CD14-positive monocyte (primary cell): Measurements from ENCODE around the gene NR1I3. TPM values are rescaled to one million over a fixed set of nuclear protein-coding genes. Genes with fewer than 3 reads are reported as not detected.

Source experiments
- DNase-seq, 3 donors: peaks; one replicate each; pipeline ENCODE4 v3.0.0-alpha.2; 2011 to 2022
- H2AFZ ChIP-seq: 2 replicates; pipeline ENCODE4 v1.6.0; 2012; ENCODE audit warnings: mild to moderate bottlenecking, low read depth, low read length, inconsistent platforms; ENCODE audit not compliant: insufficient read depth, poor library complexity, severe bottlenecking
- H3K27ac ChIP-seq, 2 donors: 1 replicate in 1 of 2; 2 replicates in 1 of 2; pipeline ENCODE4 v1.5.1; 2012 to 2013; ENCODE audit warnings: low read length in 2 of 2, control low read depth in 1 of 2, inconsistent platforms in 1 of 2, low read depth in 1 of 2, mild to moderate bottlenecking in 1 of 2
- H3K27me3 ChIP-seq, 2 donors: one replicate each; pipeline versions ENCODE4 v1.6.0 to v1.6.1; 2011 to 2013; ENCODE audit warnings: low read length in 2 of 2; ENCODE audit not compliant: control insufficient read depth in 2 of 2, insufficient read depth in 2 of 2
- H3K36me3 ChIP-seq, 2 donors: replicated peaks in 1 of 2; 1 replicate in 1 of 2; 2 replicates in 1 of 2; pipeline versions ENCODE4 v1.5.1 to v1.6.1; 2012 to 2013; ENCODE audit warnings: low read length in 2 of 2, control low read depth in 1 of 2, inconsistent platforms in 1 of 2, mild to moderate bottlenecking in 1 of 2; ENCODE audit not compliant: insufficient read depth in 2 of 2, control insufficient read depth in 1 of 2
- H3K4me1 ChIP-seq, 2 donors: 1 replicate in 1 of 2; 2 replicates in 1 of 2; pipeline versions ENCODE4 v1.5.1 to v1.6.1; 2012 to 2013; ENCODE audit warnings: low read length in 2 of 2, control low read depth in 1 of 2, inconsistent platforms in 1 of 2, mild to moderate bottlenecking in 1 of 2, moderate library complexity in 1 of 2; ENCODE audit not compliant: insufficient read depth in 2 of 2, control insufficient read depth in 1 of 2
- H3K4me2 ChIP-seq: replicated peaks from 2 replicates; pipeline ENCODE3; 2012; ENCODE audit warnings: low read length, moderate library complexity, mild to moderate bottlenecking; ENCODE audit not compliant: poor library complexity, severe bottlenecking; ENCODE audit errors: extremely low read depth
- H3K4me3 ChIP-seq, 3 experiments: fragments of 200-600 bp in 1 of 3; sonication (generic) in 1 of 3; replicated peaks in 1 of 3; 1 replicate in 2 of 3; 2 replicates in 1 of 3; pipeline ENCODE4 v1.5.1; 2011 to 2013; ENCODE audit warnings: low read length in 3 of 3, mild to moderate bottlenecking in 3 of 3, control low read depth in 2 of 3, low read depth in 2 of 3, inconsistent platforms in 1 of 3, moderate library complexity in 1 of 3
- H3K79me2 ChIP-seq: 2 replicates; pipeline ENCODE4 v1.6.0; 2012; ENCODE audit warnings: mild to moderate bottlenecking, control low read depth, inconsistent platforms, low read length, moderate library complexity; ENCODE audit not compliant: insufficient read depth
- H3K9ac ChIP-seq: 2 replicates; pipeline ENCODE4 v1.6.0; 2017; ENCODE audit warnings: low read length, mild to moderate bottlenecking; ENCODE audit not compliant: insufficient read depth, poor library complexity, severe bottlenecking
- H3K9me3 ChIP-seq, 2 donors: replicated peaks in 1 of 2; 1 replicate in 1 of 2; 2 replicates in 1 of 2; pipeline versions ENCODE4 v1.5.1 to v1.6.1; 2012 to 2013; ENCODE audit warnings: low read length in 2 of 2, control low read depth in 1 of 2; ENCODE audit not compliant: control insufficient read depth in 1 of 2, insufficient read depth in 1 of 2
- H4K20me1 ChIP-seq: 2 replicates; pipeline ENCODE4 v1.6.0; 2012; ENCODE audit warnings: mild to moderate bottlenecking, low read length, control low read depth, moderate library complexity; ENCODE audit not compliant: insufficient read depth
- H3K27ac Mint-ChIP-seq, 7 donors: one replicate each; pipeline ENCODE4 v1.8.0; 2020; ENCODE audit warnings: mild to moderate bottlenecking in 7 of 7, mixed read lengths in 7 of 7, moderate library complexity in 6 of 7, inconsistent platforms in 2 of 7
- H3K27me3 Mint-ChIP-seq, 3 donors: one replicate each; pipeline ENCODE4 v1.8.0; 2021 to 2022; ENCODE audit warnings: low read depth in 3 of 3, mild to moderate bottlenecking in 3 of 3, mixed read lengths in 3 of 3, moderate library complexity in 3 of 3, inconsistent platforms in 1 of 3
- H3K36me3 Mint-ChIP-seq, 2 donors: one replicate each; pipeline ENCODE4 v1.8.0; 2020; ENCODE audit warnings: mixed read lengths in 2 of 2, inconsistent platforms in 1 of 2, mild to moderate bottlenecking in 1 of 2
- H3K4me1 Mint-ChIP-seq: one replicate; pipeline ENCODE4 v1.8.0; 2020; ENCODE audit warnings: mild to moderate bottlenecking, mixed read lengths
- H3K4me3 Mint-ChIP-seq, 2 donors: one replicate each; pipeline ENCODE4 v1.8.0; 2020; ENCODE audit warnings: mild to moderate bottlenecking in 2 of 2, mixed read lengths in 2 of 2, moderate library complexity in 1 of 2
- H3K9me3 Mint-ChIP-seq, 7 donors: one replicate each; pipeline ENCODE4 v1.8.0; 2020 to 2022; ENCODE audit warnings: mixed read lengths in 7 of 7, mild to moderate bottlenecking in 6 of 7, moderate library complexity in 6 of 7, inconsistent platforms in 2 of 7
- WGBS: methylation state at CpG from one replicate; pipeline ENCODE4 v1.1.5; 2013; ENCODE audit warnings: missing lambda C conversion rate; ENCODE audit not compliant: insufficient coverage; 5-methylcytosine and 5-hydroxymethylcytosine counted together
- intact Hi-C, 2 donors: fragments of 100-400 bp; cut with micrococcal nuclease; formaldehyde crosslinking; loops; one replicate each; pipeline versions ENCODE4 v1.15.0 to v1.15.1; 2023
- polyA plus RNA-seq, 3 donors: library from polyadenylated mRNA; depleted of rRNA in 1 of 3; unstranded in 2 of 3; stranded (reverse) in 1 of 3; fragments of 300-500 nt in 2 of 3; fragments of >200 nt in 1 of 3; fragmentation: Illumina TruSeq in 2 of 3; gene quantifications; 1 replicate in 2 of 3; 2 replicates in 1 of 3; pipeline ENCODE4 v1.2.3, GENCODE V29; 2012 to 2021
- TF ChIP-seq, protein P1 (sequence below): fragments of 200-600 bp; IDR thresholded peaks from one replicate; pipeline ENCODE4 v1.8.0; 2022; ENCODE audit warnings: antibody characterized with exemption, mild to moderate bottlenecking

Gene NR1I3
- polyA plus RNA-seq, 3 donors, result not detected

DNA sequence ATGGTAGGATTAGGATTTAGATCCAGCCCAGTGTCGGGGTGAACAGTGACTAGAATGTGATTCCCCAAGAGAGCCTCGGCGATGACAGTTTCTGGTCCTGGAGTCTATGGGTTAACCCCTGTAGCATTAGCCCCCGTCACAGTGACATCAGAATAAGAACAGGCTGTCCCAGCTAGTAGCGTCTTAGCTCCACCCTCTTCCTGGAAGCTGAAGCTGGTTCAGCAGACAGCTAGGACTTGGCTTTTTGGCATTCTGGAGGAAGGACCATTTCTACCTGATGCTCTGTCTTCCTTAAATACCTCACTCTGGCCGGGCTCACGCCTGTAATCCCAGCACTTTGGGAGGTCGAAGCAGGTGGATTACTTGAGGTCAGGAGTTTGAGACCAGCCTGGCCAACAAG lies 30.8 kb downstream of the NR1I3 start:
- 93% methylated on average over 5 of the region's 8 CpGs for WGBS
- no peak overlapping the region for H3K27ac ChIP-seq
- DNase-seq, result no peak
- TF ChIP-seq, protein P1, sequence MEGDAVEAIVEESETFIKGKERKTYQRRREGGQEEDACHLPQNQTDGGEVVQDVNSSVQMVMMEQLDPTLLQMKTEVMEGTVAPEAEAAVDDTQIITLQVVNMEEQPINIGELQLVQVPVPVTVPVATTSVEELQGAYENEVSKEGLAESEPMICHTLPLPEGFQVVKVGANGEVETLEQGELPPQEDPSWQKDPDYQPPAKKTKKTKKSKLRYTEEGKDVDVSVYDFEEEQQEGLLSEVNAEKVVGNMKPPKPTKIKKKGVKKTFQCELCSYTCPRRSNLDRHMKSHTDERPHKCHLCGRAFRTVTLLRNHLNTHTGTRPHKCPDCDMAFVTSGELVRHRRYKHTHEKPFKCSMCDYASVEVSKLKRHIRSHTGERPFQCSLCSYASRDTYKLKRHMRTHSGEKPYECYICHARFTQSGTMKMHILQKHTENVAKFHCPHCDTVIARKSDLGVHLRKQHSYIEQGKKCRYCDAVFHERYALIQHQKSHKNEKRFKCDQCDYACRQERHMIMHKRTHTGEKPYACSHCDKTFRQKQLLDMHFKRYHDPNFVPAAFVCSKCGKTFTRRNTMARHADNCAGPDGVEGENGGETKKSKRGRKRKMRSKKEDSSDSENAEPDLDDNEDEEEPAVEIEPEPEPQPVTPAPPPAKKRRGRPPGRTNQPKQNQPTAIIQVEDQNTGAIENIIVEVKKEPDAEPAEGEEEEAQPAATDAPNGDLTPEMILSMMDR, result no peak
- Mint-ChIP-seq H3K9me3 (peaks cover 0 to 2% (median 0%) of the 10 kb centered on the region in 7 donors), H3K27me3 (no peaks in the 10 kb centered on the region), H3K4me1 (peaks cover 34% of the 10 kb centered on the region), H3K36me3 (peaks cover 64 to 84% of the 10 kb centered on the region in 2 donors), H3K27ac (no peak overlapping the region), H3K4me3 (no peak overlapping the region)
- H3K4me3 ChIP-seq, result no peak overlapping the region
- H3K4me2 ChIP-seq, result no peak overlapping the region
- peaks cover 59 to 91% of the 10 kb centered on the region in 2 donors for H3K36me3 ChIP-seq
- H3K9ac ChIP-seq, result no peak overlapping the region
- H2AFZ ChIP-seq, result no peak overlapping the region
- H4K20me1 ChIP-seq, result no peaks in the 10 kb centered on the region
- intact Hi-C loops, result loop anchor here in 1 of 2 donors (5.0 kb wide), 1 partner anchor 170 kb away; no protein-coding TSS in a partner anchor
- H3K79me2 ChIP-seq, result peaks cover 70% of the 10 kb centered on the region
- H3K27me3 ChIP-seq, result no peaks in the 10 kb centered on the region
- H3K9me3 ChIP-seq, result no peaks in the 10 kb centered on the region
- peaks cover 21 to 33% of the 10 kb centered on the region in 2 donors for H3K4me1 ChIP-seq

DNA sequence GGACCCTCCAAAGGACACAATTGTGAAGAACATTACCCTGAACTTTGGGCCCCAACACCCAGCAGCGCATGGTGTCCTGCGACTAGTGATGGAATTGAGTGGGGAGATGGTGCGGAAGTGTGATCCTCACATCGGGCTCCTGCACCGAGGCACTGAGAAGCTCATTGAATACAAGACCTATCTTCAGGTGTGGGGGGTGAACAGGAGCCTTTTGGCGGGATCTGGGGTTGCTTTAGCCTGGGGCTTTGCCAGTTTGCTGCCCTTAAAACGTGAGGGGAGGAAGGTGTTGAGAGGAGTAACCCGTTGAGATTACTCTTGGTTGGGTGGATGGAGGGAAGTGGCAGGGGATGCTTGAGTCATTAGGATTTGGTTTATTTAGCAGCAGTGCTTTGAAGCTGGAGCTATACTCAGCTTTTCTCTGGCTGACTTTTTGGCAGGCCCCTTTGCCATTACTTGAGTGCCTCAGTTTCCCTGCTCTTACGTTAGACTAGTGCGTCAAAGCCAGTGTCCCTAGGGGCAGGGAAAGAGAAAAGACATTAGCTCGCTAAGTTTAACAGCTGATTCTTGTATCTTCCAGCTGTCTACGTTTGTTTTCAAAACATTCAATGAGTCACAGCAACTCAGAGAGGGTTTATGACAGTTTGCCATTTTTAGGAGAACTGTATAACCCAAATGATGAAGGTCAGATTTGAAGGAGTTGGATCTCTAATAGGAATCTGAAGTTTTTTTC lies 31.4 kb downstream of the NR1I3 start:
- Histone ChIP-seq H3K79me2 (peaks cover 65% of the 10 kb centered on the region), H4K20me1 (no peaks in the 10 kb centered on the region), H2AFZ (no peak overlapping the region), H3K36me3 (peaks cover 53 to 85% of the 10 kb centered on the region in 2 donors), H3K9me3 (no peaks in the 10 kb centered on the region), H3K27me3 (no peaks in the 10 kb centered on the region), H3K9ac (no peak overlapping the region), H3K4me1 (peaks cover 25 to 38% of the 10 kb centered on the region in 2 donors), H3K27ac (no peak overlapping the region), H3K4me3 (no peak overlapping the region), H3K4me2 (no peak overlapping the region)
- Mint-ChIP-seq H3K27ac (peak overlapping the region in 1 of 7 donors; percentile 47), H3K4me3 (no peak overlapping the region), H3K9me3 (peaks cover 0 to 2% (median 0%) of the 10 kb centered on the region in 7 donors), H3K27me3 (no peaks in the 10 kb centered on the region), H3K36me3 (peaks cover 58 to 78% of the 10 kb centered on the region in 2 donors), H3K4me1 (peaks cover 36% of the 10 kb centered on the region)
- intact Hi-C loops, result loop anchor here in 1 of 2 donors (5.0 kb wide), 1 partner anchor 171 kb away; no protein-coding TSS in a partner anchor
- 94% methylated on average over 11 of the region's 12 CpGs for WGBS
- TF ChIP-seq, protein P1, result no peak
- no peak for DNase-seq
